ENCODE results near the gene CRELD2.

CRELD2 gene

DNA sequence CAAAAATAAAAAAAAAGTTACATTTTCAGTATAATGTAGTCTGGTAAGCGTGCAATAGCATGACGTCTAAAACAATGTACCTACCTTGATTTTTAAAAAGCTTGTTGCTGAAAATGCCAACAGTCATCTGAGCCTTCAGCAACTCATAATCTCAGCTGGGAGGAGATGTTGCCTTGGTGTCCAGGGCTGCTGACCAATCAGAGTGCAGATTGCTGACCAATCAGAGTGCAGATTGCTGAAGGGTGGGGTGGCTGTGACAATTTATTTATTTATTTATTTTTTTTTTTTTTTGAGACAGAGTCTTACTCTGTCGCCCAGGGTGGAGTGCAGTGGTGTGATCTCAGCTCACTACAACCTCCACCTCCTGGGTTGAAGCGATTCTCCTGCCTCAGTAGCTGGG, 47.0 kb upstream of the CRELD2 start:
- no peak overlapping the region for H2AK5ac ChIP-seq (ENCODE audit: low read depth, low read length)
- H3K27me3 ChIP-seq (ENCODE audit: control insufficient read depth in 3 of 3, insufficient read depth in 3 of 3, low read depth in 1 of 3, low read length in 3 of 3), result no peaks in the 10 kb centered on the region
- H2AFZ ChIP-seq (ENCODE audit: low read length), result no peak overlapping the region
- H3K4ac ChIP-seq (ENCODE audit: low read length), result no peak overlapping the region
- no peak overlapping the region for H2BK120ac ChIP-seq (ENCODE audit: low read depth, low read length)
- H3K27ac ChIP-seq (replicated peaks; ENCODE audit: low read length), result no peak overlapping the region
- no peak for DNase-seq (ENCODE audit: low spot score)
- H3K4me2 ChIP-seq (ENCODE audit: insufficient read depth, low read length, poor library complexity, severe bottlenecking), result no peak overlapping the region
- no peak overlapping the region for H2BK15ac ChIP-seq (ENCODE audit: low read length)
- H3K9me3 ChIP-seq (replicated peaks in 1 of 2; ENCODE audit: control insufficient read depth in 2 of 2, insufficient read depth in 1 of 2, low read depth in 1 of 2, low read length in 2 of 2), result peaks cover 18 to 60% of the 10 kb centered on the region in 2 donors
- no peak overlapping the region for H4K91ac ChIP-seq (ENCODE audit: low read depth, low read length, poor library complexity)
- no peak overlapping the region for H3K9ac ChIP-seq (ENCODE audit: low read depth, low read length, poor library complexity)
- no peaks in the 10 kb centered on the region for H3K4me1 ChIP-seq (ENCODE audit: control insufficient read depth in 2 of 2, insufficient read depth in 1 of 2, low read depth in 1 of 2, low read length in 2 of 2)
- H4K8ac ChIP-seq (ENCODE audit: low read depth, low read length), result no peak overlapping the region
- H3K18ac ChIP-seq (ENCODE audit: low read length), result no peak overlapping the region
- H3K14ac ChIP-seq (ENCODE audit: low read length), result no peak overlapping the region
- peaks cover 10% of the 10 kb centered on the region for H3K79me1 ChIP-seq (ENCODE audit: low read depth, low read length)
- no peak overlapping the region for H2BK12ac ChIP-seq (ENCODE audit: low read length)
- no peak overlapping the region for H3K4me3 ChIP-seq (ENCODE audit: low read length in 2 of 2)
- peaks cover 15 to 45% of the 10 kb centered on the region in 2 donors for H3K36me3 ChIP-seq (replicated peaks in 1 of 2; ENCODE audit: control insufficient read depth in 2 of 2, insufficient read depth in 2 of 2, low read length in 2 of 2)
- no peak overlapping the region for H3K23ac ChIP-seq (ENCODE audit: low read depth, low read length, poor library complexity)
- no peak overlapping the region for H2BK5ac ChIP-seq (ENCODE audit: low read length)
- WGBS, 2 donors (ENCODE audit: extremely low coverage in 2 of 2, insufficient read length in 2 of 2, insufficient replicate concordance in 1 of 2), result no CpG with 5 or more reads among the region's 4 CpGs

GRCh38 chr22:49872347-49872746, 46.1 kb upstream of the CRELD2 start:
- no peak overlapping the region for H3K4ac ChIP-seq (ENCODE audit: low read length)
- H2AK5ac ChIP-seq (ENCODE audit: low read depth, low read length), result no peak overlapping the region
- no peaks in the 10 kb centered on the region for H3K27me3 ChIP-seq (ENCODE audit: control insufficient read depth in 3 of 3, insufficient read depth in 3 of 3, low read depth in 1 of 3, low read length in 3 of 3)
- no peak overlapping the region for H3K14ac ChIP-seq (ENCODE audit: low read length)
- H3K36me3 ChIP-seq (replicated peaks in 1 of 2; ENCODE audit: control insufficient read depth in 2 of 2, insufficient read depth in 2 of 2, low read length in 2 of 2), result peaks cover 15 to 43% of the 10 kb centered on the region in 2 donors
- no peak overlapping the region for H3K4me2 ChIP-seq (ENCODE audit: insufficient read depth, low read length, poor library complexity, severe bottlenecking)
- H2AFZ ChIP-seq (ENCODE audit: low read length), result no peak overlapping the region
- H3K4me3 ChIP-seq (ENCODE audit: low read length in 2 of 2), result no peak overlapping the region
- H2BK15ac ChIP-seq (ENCODE audit: low read length), result no peak overlapping the region
- no peak overlapping the region for H3K23ac ChIP-seq (ENCODE audit: low read depth, low read length, poor library complexity)
- H3K9me3 ChIP-seq (replicated peaks in 1 of 2; ENCODE audit: control insufficient read depth in 2 of 2, insufficient read depth in 1 of 2, low read depth in 1 of 2, low read length in 2 of 2), result peaks cover 16 to 58% of the 10 kb centered on the region in 2 donors
- no peak for DNase-seq (ENCODE audit: low spot score)
- H2BK120ac ChIP-seq (ENCODE audit: low read depth, low read length), result no peak overlapping the region
- no peak overlapping the region for H2BK12ac ChIP-seq (ENCODE audit: low read length)
- no peak overlapping the region for H4K8ac ChIP-seq (ENCODE audit: low read depth, low read length)
- WGBS, 2 donors (ENCODE audit: extremely low coverage in 2 of 2, insufficient read length in 2 of 2, insufficient replicate concordance in 1 of 2), result no CpG with 5 or more reads among the region's 7 CpGs
- no peak overlapping the region for H3K18ac ChIP-seq (ENCODE audit: low read length)
- H2BK5ac ChIP-seq (ENCODE audit: low read length), result no peak overlapping the region
- no peak overlapping the region for H4K91ac ChIP-seq (ENCODE audit: low read depth, low read length, poor library complexity)
- no peaks in the 10 kb centered on the region for H3K4me1 ChIP-seq (ENCODE audit: control insufficient read depth in 2 of 2, insufficient read depth in 1 of 2, low read depth in 1 of 2, low read length in 2 of 2)
- H3K27ac ChIP-seq (replicated peaks; ENCODE audit: low read length), result no peak overlapping the region
- no peak overlapping the region for H3K9ac ChIP-seq (ENCODE audit: low read depth, low read length, poor library complexity)
- H3K79me1 ChIP-seq (ENCODE audit: low read depth, low read length), result peaks cover 8% of the 10 kb centered on the region

GRCh38 chr22:49873228-49873940, 45.0 kb upstream of the CRELD2 start:
- no peak overlapping the region for H3K14ac ChIP-seq (ENCODE audit: low read length)
- no peak overlapping the region for H3K23ac ChIP-seq (ENCODE audit: low read depth, low read length, poor library complexity)
- no peak overlapping the region for H2BK15ac ChIP-seq (ENCODE audit: low read length)
- no peak overlapping the region for H3K18ac ChIP-seq (ENCODE audit: low read length)
- H2BK12ac ChIP-seq (ENCODE audit: low read length), result no peak overlapping the region
- no peak overlapping the region for H3K4me2 ChIP-seq (ENCODE audit: insufficient read depth, low read length, poor library complexity, severe bottlenecking)
- H3K79me1 ChIP-seq (ENCODE audit: low read depth, low read length), result peaks cover 8% of the 10 kb centered on the region
- H3K27ac ChIP-seq (replicated peaks; ENCODE audit: low read length), result no peak overlapping the region
- no peak overlapping the region for H3K9ac ChIP-seq (ENCODE audit: low read depth, low read length, poor library complexity)
- no peak overlapping the region for H2BK5ac ChIP-seq (ENCODE audit: low read length)
- no peak overlapping the region for H3K4ac ChIP-seq (ENCODE audit: low read length)
- no CpG with 5 or more reads among the region's 16 CpGs for WGBS, 2 donors (ENCODE audit: extremely low coverage in 2 of 2, insufficient read length in 2 of 2, insufficient replicate concordance in 1 of 2)
- no peak for DNase-seq (ENCODE audit: low spot score)
- peaks cover 13 to 43% of the 10 kb centered on the region in 2 donors for H3K36me3 ChIP-seq (replicated peaks in 1 of 2; ENCODE audit: control insufficient read depth in 2 of 2, insufficient read depth in 2 of 2, low read length in 2 of 2)
- peaks cover 16 to 59% of the 10 kb centered on the region in 2 donors for H3K9me3 ChIP-seq (replicated peaks in 1 of 2; ENCODE audit: control insufficient read depth in 2 of 2, insufficient read depth in 1 of 2, low read depth in 1 of 2, low read length in 2 of 2)
- H2BK120ac ChIP-seq (ENCODE audit: low read depth, low read length), result no peak overlapping the region
- H4K91ac ChIP-seq (ENCODE audit: low read depth, low read length, poor library complexity), result no peak overlapping the region
- no peak overlapping the region for H4K8ac ChIP-seq (ENCODE audit: low read depth, low read length)
- H2AK5ac ChIP-seq (ENCODE audit: low read depth, low read length), result no peak overlapping the region
- no peak overlapping the region for H2AFZ ChIP-seq (ENCODE audit: low read length)
- H3K27me3 ChIP-seq (ENCODE audit: control insufficient read depth in 3 of 3, insufficient read depth in 3 of 3, low read depth in 1 of 3, low read length in 3 of 3), result no peaks in the 10 kb centered on the region
- no peaks in the 10 kb centered on the region for H3K4me1 ChIP-seq (ENCODE audit: control insufficient read depth in 2 of 2, insufficient read depth in 1 of 2, low read depth in 1 of 2, low read length in 2 of 2)
- H3K4me3 ChIP-seq (ENCODE audit: low read length in 2 of 2), result no peak overlapping the region

DNA sequence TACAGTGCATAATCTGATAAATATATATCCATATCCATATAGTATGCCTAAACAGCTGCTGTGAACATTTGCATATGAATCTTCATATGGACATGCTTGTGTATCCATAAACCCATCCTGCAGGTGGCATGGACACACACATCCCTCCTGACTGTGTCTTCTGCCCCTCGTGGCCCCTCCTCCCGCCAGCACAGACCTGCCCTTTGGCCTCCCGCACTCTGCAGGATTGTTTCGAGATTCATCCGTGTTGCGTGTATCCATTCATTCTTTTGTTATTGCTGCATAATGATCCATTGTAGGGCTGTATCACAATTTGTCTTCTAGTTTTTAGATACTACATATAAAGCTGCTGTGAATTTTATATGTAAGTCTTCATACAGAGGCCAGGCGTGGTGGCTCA, 40.8 kb upstream of the CRELD2 start:
- H3K4me3 ChIP-seq (ENCODE audit: low read length in 2 of 2), result no peak overlapping the region

More for the DNA sequence above, 40.8 kb upstream of the CRELD2 start:
- peaks cover 12 to 50% of the 10 kb centered on the region in 2 donors for H3K36me3 ChIP-seq (replicated peaks in 1 of 2; ENCODE audit: control insufficient read depth in 2 of 2, insufficient read depth in 2 of 2, low read length in 2 of 2)
- no peak overlapping the region for H4K91ac ChIP-seq (ENCODE audit: low read depth, low read length, poor library complexity)
- H3K14ac ChIP-seq (ENCODE audit: low read length), result no peak overlapping the region
- no peak overlapping the region for H4K8ac ChIP-seq (ENCODE audit: low read depth, low read length)
- H3K4me1 ChIP-seq (ENCODE audit: control insufficient read depth in 2 of 2, insufficient read depth in 1 of 2, low read depth in 1 of 2, low read length in 2 of 2), result no peaks in the 10 kb centered on the region
- H2BK5ac ChIP-seq (ENCODE audit: low read length), result no peak overlapping the region
- H3K4me2 ChIP-seq (ENCODE audit: insufficient read depth, low read length, poor library complexity, severe bottlenecking), result no peak overlapping the region
- no peak overlapping the region for H2BK15ac ChIP-seq (ENCODE audit: low read length)
- H2AFZ ChIP-seq (ENCODE audit: low read length), result no peak overlapping the region
- no peaks in the 10 kb centered on the region for H3K27me3 ChIP-seq (ENCODE audit: control insufficient read depth in 3 of 3, insufficient read depth in 3 of 3, low read depth in 1 of 3, low read length in 3 of 3)
- no peak overlapping the region for H2BK12ac ChIP-seq (ENCODE audit: low read length)
- WGBS, 2 donors (ENCODE audit: extremely low coverage in 2 of 2, insufficient read length in 2 of 2, insufficient replicate concordance in 1 of 2), result no CpG with 5 or more reads among the region's 7 CpGs
- H3K27ac ChIP-seq (replicated peaks; ENCODE audit: low read length), result no peak overlapping the region
- no peak overlapping the region for H3K9ac ChIP-seq (ENCODE audit: low read depth, low read length, poor library complexity)
- H2BK120ac ChIP-seq (ENCODE audit: low read depth, low read length), result no peak overlapping the region
- DNase-seq (ENCODE audit: low spot score), result no peak
- no peak overlapping the region for H2AK5ac ChIP-seq (ENCODE audit: low read depth, low read length)
- H3K4ac ChIP-seq (ENCODE audit: low read length), result no peak overlapping the region
- H3K9me3 ChIP-seq (replicated peaks in 1 of 2; ENCODE audit: control insufficient read depth in 2 of 2, insufficient read depth in 1 of 2, low read depth in 1 of 2, low read length in 2 of 2), result peaks cover 12 to 45% of the 10 kb centered on the region in 2 donors
- no peak overlapping the region for H3K18ac ChIP-seq (ENCODE audit: low read length)
- H3K79me1 ChIP-seq (ENCODE audit: low read depth, low read length), result peaks cover 13% of the 10 kb centered on the region
- H3K23ac ChIP-seq (ENCODE audit: low read depth, low read length, poor library complexity), result no peak overlapping the region
